Measurements from ENCODE around the gene NPPB. TPM values are rescaled to one million over a fixed set of nuclear protein-coding genes. Genes with fewer than 3 reads are reported as not detected.
A peak's percentile ranks its signal among the peaks of the same experiment; 100 is the strongest.

Gene NPPB
- not detected in 2 replicates for total RNA-seq (2022)
- not detected for Bru-seq, nascent RNA
- BruChase-seq, experiment 1, labeled RNA remaining after a 6-hour chase: not detected
- not detected for BruChase-seq, experiment 2, labeled RNA remaining after a 2-hour chase
- long read RNA-seq, partial matches to known transcripts: 0 of 1 reads
- long read RNA-seq, other reads (novel, unspliced or antisense): 0 of 1 reads

DNA sequence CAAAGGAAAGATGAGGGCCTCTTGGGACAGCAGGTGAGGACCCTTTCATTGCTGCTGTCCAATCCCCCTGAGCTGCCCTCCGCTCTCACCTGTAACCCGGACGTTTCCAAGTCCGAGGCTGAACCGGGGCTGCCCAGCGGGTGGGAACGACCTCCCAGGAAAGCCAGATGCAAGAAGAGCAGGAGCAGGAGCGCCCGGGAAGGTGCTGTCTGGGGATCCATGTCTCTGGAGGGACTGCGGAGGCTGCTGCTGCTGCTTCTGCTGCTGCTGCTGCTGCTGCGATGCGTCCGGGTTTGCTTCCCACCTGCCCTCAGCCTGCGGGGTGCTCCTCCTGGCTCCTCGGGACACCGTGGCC, at the start of gene NPPB:
Gene NPPB, minus strand, starts transcription at position 333 of the 355 bp plus-strand sequence. Its CDS starts 112 bp downstream, at position 221.
- Mint-ChIP-seq H3K9me3 (ENCODE audit: low read depth, unreplicated experiment) (no peaks in the 10 kb centered on the region), H3K36me3 (ENCODE audit: insufficient read depth, unreplicated experiment) (no peaks in the 10 kb centered on the region), H3K4me3 (ENCODE audit: low read depth, unreplicated experiment) (no peak within 1 kb of the TSS), H3K27me3 (ENCODE audit: unreplicated experiment) (peaks cover 73% of the 10 kb centered on the region), H3K4me1 (ENCODE audit: low read depth, unreplicated experiment) (peaks cover 9% of the 10 kb centered on the region), H3K27ac (ENCODE audit: unreplicated experiment) (no peak within 1 kb of the TSS)
- intact Hi-C loops (cut with micrococcal nuclease; ENCODE audit: unreplicated experiment): no loop called here
- TF ChIP-seq, protein P1, sequence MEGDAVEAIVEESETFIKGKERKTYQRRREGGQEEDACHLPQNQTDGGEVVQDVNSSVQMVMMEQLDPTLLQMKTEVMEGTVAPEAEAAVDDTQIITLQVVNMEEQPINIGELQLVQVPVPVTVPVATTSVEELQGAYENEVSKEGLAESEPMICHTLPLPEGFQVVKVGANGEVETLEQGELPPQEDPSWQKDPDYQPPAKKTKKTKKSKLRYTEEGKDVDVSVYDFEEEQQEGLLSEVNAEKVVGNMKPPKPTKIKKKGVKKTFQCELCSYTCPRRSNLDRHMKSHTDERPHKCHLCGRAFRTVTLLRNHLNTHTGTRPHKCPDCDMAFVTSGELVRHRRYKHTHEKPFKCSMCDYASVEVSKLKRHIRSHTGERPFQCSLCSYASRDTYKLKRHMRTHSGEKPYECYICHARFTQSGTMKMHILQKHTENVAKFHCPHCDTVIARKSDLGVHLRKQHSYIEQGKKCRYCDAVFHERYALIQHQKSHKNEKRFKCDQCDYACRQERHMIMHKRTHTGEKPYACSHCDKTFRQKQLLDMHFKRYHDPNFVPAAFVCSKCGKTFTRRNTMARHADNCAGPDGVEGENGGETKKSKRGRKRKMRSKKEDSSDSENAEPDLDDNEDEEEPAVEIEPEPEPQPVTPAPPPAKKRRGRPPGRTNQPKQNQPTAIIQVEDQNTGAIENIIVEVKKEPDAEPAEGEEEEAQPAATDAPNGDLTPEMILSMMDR (IDR thresholded peaks at IDR 0.05; ENCODE audit: unreplicated experiment): no peak
- DNase-seq: no peak
- CTCF ChIA-PET: no interaction called here
- no TSS peak for BruUV-seq (replicated peaks)

DNA sequence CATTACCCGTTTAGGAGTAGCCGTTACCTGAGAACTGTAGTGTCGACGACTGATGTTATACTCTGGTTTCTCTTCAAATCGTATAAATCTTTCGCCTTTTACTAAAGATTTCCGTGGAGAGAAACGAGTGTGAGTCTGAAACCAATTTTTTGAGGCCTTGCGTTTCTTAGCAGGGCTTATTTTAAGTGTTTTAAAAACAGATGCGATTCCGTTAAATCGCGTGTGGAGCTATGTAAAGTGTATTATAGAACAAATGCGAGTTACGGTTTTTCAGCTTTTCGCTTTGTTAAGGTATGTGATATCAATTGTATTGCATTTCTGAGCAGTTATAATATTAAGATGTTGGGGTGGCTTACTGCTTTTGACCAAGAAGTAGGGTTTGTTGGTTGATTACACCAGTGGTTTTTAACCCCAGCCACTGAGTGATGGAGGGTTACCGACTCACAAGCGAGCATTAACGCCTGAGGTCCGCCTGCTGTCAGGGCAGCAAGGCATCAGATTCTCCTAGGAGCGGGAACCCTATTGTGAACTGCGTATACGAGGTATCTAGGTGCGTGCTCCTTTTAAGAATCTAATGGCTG, 49.4 kb upstream of the NPPB start:
- peak; percentile 62 for DNase-seq
- no peaks in the 10 kb centered on the region for H3K9me3 Mint-ChIP-seq (ENCODE audit: low read depth, unreplicated experiment)
- peak overlapping the region; percentile 78 for H3K4me3 Mint-ChIP-seq (ENCODE audit: low read depth, unreplicated experiment)
- TF ChIP-seq, protein P1 (IDR thresholded peaks at IDR 0.05; ENCODE audit: unreplicated experiment): no peak
- BruUV-seq (replicated peaks): TSS peak; percentile 100
- H3K27me3 Mint-ChIP-seq (ENCODE audit: unreplicated experiment): no peaks in the 10 kb centered on the region
- peak overlapping the region; percentile 100 for H3K27ac Mint-ChIP-seq (ENCODE audit: unreplicated experiment)
- H3K36me3 Mint-ChIP-seq (ENCODE audit: insufficient read depth, unreplicated experiment): peaks cover 26% of the 10 kb centered on the region
- CTCF ChIA-PET: interaction anchor here (0.7 to 1.8 kb wide), 6 partner anchors 55 to 258 kb away, joined by 3 to 10 read pairs (median 4); partner anchors contain the start of genes CLCN6 and MTHFR
- no peaks in the 10 kb centered on the region for H3K4me1 Mint-ChIP-seq (ENCODE audit: low read depth, unreplicated experiment)
- intact Hi-C loops (cut with micrococcal nuclease; ENCODE audit: unreplicated experiment): loop anchor here (2.0 kb wide), 1 partner anchor 59 kb away; no protein-coding TSS in a partner anchor

DNA sequence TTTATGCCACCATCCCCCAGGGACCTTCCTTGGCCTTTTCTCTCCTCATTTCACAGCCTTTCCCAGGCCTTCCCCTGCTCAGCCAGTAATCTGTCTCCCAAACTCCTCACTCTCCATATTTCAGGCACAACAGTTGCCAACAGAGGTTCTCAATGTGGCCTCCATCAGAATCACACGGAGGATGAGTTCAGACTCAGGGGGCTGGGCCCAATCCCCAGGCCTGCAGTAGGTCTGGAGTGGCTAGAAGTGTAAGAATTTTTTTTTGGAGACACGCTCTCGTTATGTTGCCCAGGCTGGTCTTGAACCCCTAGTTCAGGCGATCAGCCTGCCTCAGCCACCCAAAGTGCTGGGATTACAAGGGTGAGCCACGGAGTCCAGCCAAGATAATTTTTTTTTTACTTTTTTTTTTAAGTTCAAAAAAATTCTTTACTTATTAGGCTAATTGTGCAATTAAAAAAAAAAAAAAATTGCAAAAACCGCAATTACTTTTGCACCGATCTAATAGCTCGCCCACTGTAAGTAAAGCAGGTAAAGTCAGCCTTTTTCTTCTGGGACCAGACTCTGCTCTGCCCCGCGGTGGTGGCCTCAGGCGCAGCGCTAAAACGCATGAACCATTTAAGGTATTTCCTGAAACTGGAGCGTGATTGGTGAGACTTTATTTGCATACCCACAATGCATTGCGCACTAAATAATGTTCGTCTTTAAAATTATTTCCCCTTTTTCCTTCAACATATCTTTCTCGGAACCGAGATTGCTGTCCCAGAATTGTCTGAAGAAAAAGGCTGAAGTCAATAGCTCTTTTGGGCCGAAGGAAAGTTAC, 48.7 kb upstream of the NPPB start:
- Mint-ChIP-seq H3K4me1 (ENCODE audit: low read depth, unreplicated experiment) (no peaks in the 10 kb centered on the region), H3K27me3 (ENCODE audit: unreplicated experiment) (no peaks in the 10 kb centered on the region), H3K9me3 (ENCODE audit: low read depth, unreplicated experiment) (no peaks in the 10 kb centered on the region), H3K36me3 (ENCODE audit: insufficient read depth, unreplicated experiment) (peaks cover 26% of the 10 kb centered on the region), H3K27ac (ENCODE audit: unreplicated experiment) (peak overlapping the region; percentile 100), H3K4me3 (ENCODE audit: low read depth, unreplicated experiment) (peak overlapping the region; percentile 78)
- CTCF ChIA-PET: interaction anchor here (0.7 to 1.8 kb wide), 6 partner anchors 55 to 257 kb away, joined by 3 to 10 read pairs (median 4); partner anchors contain the start of genes CLCN6 and MTHFR
- no TSS peak for BruUV-seq (replicated peaks)
- intact Hi-C loops (cut with micrococcal nuclease; ENCODE audit: unreplicated experiment): loop anchor here (2.0 kb wide), 1 partner anchor 59 kb away; no protein-coding TSS in a partner anchor
- peak; percentile 82 for DNase-seq
- TF ChIP-seq, protein P1 (IDR thresholded peaks at IDR 0.05; ENCODE audit: unreplicated experiment): no peak

DNA sequence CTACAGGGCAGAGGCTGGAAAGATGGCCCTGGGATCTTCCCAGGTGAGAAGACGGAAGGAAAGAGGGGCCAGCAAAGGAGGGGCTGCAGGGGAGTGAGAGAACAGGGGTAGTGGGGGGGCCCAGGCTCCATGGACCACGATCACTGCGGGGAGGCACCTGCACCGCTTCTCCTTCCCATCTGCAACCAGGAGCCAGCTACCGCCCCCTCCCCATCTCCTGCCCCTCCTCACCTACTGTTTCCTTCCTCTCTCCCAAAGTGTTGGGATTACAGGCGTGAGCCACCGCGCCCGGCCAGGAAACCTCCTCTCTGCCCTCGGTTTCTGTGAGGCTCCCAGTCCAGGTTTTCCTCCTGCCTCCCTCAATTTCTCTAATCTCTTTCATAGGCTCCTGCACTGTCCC, 48.1 kb upstream of the NPPB start:
- CTCF ChIA-PET: no interaction called here
- no TSS peak for BruUV-seq (replicated peaks)
- intact Hi-C loops (cut with micrococcal nuclease; ENCODE audit: unreplicated experiment): no loop called here
- H3K9me3 Mint-ChIP-seq (ENCODE audit: low read depth, unreplicated experiment): no peaks in the 10 kb centered on the region
- DNase-seq: no peak
- H3K4me1 Mint-ChIP-seq (ENCODE audit: low read depth, unreplicated experiment): no peaks in the 10 kb centered on the region
- peaks cover 26% of the 10 kb centered on the region for H3K36me3 Mint-ChIP-seq (ENCODE audit: insufficient read depth, unreplicated experiment)
- no peaks in the 10 kb centered on the region for H3K27me3 Mint-ChIP-seq (ENCODE audit: unreplicated experiment)
- peak overlapping the region; percentile 30 for H3K27ac Mint-ChIP-seq (ENCODE audit: unreplicated experiment)
- TF ChIP-seq, protein P1 (IDR thresholded peaks at IDR 0.05; ENCODE audit: unreplicated experiment): no peak
- H3K4me3 Mint-ChIP-seq (ENCODE audit: low read depth, unreplicated experiment): no peak overlapping the region

Data from Calu3 (cell line).